HG03442 (cell line): Measurements from ENCODE around the gene ENAH.
"Not testable (repeated sequence)": the region's sequence is repeated elsewhere in the genome, so short reads cannot be mapped to it uniquely, and the experiment has no call there.

Source experiments
- ATAC-seq: cut with Tn5 transposase; IDR thresholded peaks from one replicate; pipeline ENCODE4 v1.9.1; 2021; ENCODE audit warnings: mild to moderate bottlenecking, moderate library complexity; ENCODE audit not compliant: unreplicated experiment

ENAH gene

DNA sequence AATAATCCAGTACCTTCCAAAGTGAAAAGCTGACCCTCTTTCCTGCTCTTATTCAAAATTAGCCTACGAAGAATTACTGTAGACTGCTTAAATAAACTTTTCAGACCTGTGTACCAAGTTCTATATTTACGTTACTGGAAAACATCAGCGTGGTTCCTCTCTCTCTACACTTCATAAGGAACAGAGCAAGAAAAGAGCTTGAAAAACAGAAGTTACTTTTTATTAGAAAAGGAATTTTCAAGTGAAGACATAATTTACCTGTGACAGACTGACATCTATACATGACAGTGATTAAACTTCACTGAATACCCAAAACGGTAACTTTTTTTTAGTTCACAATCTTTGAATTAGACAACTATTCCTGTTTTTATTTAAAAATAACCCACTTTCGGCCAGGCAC lies 2.7 kb downstream of the ENAH start:
- ATAC-seq, result no peak

DNA sequence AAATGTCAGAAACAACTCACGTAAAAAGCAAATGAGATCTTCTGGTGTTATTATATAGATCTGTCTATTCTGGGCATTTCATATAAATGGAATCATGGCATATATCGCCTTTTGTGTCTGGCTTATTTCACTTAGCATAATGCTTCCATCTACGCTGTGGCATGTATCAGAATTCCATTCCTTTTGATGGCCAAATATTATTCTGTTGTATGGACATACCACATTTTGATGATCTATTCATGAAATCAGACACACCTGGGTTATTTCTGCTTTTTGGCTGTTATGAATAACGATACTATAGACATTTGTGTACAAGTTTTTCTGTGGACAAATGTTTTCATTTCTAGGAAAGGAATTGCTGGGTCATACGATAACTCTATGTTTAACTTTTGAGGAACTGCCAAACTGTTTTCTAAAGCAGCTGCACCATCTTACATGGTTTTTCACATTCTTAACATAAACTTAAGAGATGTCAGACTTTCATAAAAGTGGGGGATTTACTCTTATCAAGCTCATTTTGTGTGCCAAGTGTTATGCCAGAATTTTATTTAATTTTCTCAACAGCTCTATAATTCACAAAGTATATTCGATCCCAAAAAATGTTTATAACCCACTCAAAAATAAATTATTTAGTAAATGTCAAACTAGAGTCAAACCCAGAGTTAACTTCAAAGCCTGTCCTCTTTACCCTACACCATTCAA lies 7.6 kb downstream of the ENAH start:
- no peak for ATAC-seq

DNA sequence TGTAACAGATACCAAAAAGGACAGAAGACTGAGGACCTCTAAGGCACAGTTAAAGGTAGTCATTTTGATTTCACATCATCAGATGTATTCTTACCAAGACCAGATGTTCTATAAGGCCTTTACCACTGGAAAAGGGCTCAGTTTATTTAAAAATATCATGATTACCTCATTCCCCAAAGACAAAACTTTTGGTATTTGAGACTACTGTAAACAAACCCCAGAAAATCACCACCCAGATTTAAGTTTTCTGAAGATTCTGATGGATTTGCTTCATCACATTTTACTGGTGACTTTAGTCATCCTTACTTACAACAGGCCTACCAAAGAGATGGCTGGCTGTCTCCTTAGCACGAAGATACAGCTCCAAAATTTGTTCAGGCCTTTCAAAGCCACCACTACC lies 8.3 kb downstream of the ENAH start:
- no peak for ATAC-seq

DNA sequence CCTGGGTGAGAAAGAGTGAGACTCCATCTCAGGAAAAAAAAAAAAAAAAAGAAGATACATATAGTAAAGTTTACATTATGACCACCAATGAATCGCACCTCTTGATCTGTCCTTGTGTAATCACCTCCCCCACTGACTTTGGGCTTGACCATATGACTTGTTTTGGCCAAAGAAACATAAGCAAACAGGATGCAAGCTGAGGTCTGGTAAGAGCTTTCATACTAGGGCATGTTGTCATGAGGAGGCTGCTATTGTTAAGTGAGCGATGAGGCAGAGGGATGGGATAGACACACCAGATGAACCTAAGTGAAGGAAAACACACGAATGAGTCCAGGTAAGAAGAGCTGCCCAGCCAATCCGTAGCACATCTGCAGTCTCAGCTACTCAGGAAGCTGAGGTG lies 10.7 kb downstream of the ENAH start:
- ATAC-seq, result no peak

DNA sequence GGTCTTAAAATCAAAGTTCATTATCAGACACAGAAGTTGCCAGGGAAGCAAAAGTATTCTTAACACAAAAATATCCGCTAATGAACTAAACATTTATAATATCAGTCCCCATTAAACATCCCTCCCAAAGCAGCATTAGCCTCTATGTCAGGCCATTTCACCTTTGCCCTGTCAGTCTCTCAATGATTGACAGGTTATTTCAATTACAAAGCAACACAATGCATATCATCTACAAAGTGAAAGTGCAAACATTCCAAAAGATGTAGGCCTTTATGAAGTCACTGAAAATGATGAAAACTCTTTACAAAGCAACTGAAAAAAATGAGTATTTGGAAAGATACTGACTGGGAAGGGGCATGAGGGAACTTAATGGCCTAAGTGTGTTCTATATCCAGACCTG lies 14.1 kb downstream of the ENAH start:
- no peak for ATAC-seq

GRCh38 chr1:225637651-225638199 lies 15.2 kb downstream of the ENAH start:
- ATAC-seq, result no peak

DNA sequence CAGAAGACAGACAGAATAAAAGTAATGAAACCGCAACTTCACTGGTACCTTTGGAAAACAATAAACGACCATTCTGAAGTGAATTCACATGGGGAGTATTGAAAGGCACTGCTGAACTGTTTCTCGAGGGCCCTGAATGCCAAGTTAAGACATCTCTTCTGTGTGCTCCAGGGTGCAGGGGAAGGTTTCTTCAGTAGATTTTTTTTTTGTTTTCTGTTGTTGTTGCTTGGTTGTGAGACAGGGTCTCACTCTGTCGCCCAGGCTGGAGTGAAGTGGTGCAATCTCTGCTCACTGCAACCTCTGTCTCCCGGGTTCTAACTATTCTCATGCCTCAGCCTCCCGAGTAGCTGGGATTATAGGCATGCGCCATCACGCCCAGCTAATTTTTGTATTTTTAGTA lies 15.9 kb downstream of the ENAH start:
- not testable (repeated sequence) for ATAC-seq

GRCh38 chr1:225635649-225636048 lies 17.3 kb downstream of the ENAH start:
- ATAC-seq, result no peak

- ATAC-seq, result not testable (repeated sequence)
These were observed 20.1 kb downstream of the ENAH start for GRCh38 chr1:225632836-225633235.

DNA sequence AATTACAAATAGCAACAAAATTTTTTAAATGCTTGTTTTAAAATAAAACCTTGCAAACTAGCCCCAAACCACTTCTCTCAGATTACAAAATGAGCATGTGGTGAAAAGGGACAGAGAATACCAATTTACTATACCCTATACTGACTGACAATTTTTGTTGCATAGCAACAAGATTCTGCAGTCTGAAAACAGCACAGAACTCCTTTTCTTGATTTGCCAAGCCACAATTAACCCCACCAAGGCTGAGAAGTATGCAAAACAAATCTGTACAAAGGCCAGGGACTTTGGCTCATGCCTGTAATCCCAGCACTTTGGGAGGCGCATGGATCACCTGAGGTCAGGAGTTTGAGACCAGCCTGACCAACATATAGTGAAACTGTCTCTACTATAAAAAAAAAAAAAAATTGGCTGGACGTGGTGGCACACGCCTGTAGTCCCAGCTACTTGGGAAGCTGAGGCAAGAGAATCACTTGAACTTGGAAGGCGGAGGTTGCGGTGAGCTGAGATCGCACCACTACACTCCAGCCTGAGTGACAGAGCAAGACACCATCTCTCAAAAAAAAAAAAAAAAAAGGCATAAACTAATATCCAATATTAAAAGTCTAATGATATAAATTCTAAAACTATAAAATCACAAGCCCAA lies 21.8 kb downstream of the ENAH start:
- ATAC-seq, result no peak

GRCh38 chr1:225629483-225629882 lies 23.4 kb downstream of the ENAH start:
- no peak for ATAC-seq

DNA sequence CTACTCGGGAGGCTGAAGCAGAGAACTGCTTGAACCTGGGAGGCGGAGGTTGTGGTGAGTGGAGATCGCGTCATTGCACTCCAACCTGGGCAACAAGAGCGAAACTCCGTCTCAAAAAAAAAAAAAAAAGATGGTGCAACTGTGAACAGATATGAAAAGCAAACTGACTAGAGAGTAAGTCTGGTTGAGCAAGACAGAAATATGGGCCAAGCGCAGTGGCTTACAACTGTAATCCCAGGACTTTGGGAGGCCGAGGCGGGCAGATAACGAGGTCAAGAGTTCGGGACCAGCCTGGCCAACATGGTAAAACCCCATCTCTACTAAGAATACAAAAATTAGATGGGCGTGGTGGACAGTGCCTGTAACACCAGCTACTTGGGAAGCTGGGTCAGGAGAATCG lies 24.1 kb downstream of the ENAH start:
- not testable (repeated sequence) for ATAC-seq

- ATAC-seq, result no peak
These were observed 25.5 kb downstream of the ENAH start for GRCh38 chr1:225627304-225627947.

GRCh38 chr1:225626698-225627097 lies 26.2 kb downstream of the ENAH start:
- ATAC-seq, result no peak

DNA sequence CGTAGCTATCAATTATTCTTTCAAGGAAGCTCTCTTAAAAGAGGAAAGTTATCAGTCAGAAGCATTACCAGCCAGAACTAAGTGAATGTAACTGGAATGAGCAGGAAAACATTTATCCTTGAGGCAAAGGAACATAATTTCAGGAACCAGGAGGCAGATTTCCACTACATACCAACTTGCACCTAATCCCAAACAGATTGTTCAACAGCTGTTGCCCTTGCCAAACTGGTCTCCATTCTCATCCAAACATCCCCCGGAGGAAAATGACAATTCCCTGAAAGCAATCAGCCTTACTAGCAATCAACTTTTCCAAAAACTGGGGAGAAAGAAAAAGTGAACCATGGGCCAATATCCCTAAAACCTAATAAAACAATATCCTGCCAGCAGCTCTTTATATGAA lies 35.0 kb downstream of the ENAH start:
- ATAC-seq, result no peak

DNA sequence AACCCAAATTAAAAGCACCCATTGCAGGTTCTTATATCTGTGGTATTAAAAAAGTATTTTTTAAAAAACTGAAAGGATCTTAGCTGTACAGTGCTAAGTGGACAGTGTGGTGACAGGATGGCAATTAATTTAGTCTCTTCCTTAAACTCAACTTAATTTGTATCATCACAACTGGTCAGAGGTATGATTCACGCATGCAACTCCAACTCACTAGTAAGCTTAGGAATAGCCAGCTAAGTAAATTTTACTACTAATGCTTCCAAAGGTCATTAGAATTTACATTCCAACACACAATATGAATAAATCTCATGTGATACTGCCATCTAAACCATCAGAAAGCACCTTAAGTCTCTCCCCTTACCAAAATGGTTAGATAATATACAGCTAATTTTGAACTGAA lies 35.4 kb downstream of the ENAH start:
- no peak for ATAC-seq

- ATAC-seq, result not testable (repeated sequence)
These were observed 37.5 kb downstream of the ENAH start for GRCh38 chr1:225615403-225615790.

DNA sequence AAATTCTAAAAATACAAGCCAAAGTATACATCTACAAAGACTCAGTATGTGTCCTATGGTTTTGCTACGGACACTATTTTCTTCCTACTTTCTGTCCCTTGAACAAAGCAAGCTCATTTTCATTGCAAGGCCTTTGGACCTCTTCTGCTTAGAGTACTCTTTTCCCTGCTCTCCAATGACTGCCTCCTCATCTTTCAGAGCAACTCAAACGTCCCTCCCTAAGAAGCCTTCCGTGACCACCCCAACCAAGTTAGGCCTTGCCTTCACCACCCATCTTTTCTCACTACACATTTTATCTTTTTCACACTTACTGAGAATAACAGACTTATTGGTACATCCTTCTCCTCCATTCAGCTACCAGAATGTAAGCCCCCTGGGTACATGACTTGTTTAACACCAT lies 39.9 kb downstream of the ENAH start:
- no peak for ATAC-seq

- ATAC-seq, result no peak
These were observed 40.6 kb downstream of the ENAH start for GRCh38 chr1:225612287-225612686.

DNA sequence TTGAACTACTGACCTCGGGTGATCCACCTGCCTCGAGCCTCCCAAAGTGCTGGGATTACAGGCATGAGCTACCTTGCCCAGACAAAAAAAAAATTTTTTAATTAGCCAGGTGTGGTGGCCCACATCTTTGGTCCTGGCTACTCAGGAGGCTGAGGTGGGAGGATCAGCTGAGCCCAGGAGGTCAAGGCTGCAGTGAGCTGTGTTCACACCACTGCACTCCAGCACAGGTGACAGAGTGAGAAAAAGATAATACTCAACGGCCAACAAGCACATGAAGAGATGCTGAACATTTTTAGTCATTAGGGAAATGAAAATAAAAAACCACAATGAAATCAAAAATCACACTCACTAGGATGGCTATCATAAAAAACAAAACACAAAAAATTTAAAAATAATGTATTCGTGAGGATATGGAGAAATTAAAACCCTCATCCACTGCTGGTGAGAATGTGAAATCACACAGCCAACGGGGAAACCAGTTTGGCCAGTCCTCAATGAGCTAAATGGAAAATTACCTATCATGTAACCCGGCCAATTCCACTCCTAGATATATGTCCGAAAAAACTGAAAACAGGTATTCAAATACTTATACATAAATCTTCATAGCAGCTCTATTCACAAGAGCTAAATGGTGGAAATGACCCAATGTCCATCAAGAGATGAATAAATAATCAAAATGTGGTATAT lies 41.2 kb downstream of the ENAH start:
- no peak for ATAC-seq

GRCh38 chr1:225610539-225610938 lies 42.4 kb downstream of the ENAH start:
- no peak for ATAC-seq
